ENCODE data around the gene CHD6.

- TF ChIP-seq CTCF (IDR thresholded peaks at IDR 0.05; ENCODE audit: low read depth, low read length, missing input control): no peak
- TF ChIP-seq REST (IDR thresholded peaks at IDR 0.05): no peak
- no peak for TF ChIP-seq YY1 (IDR thresholded peaks at IDR 0.05)
- no peak for TF ChIP-seq SP1 (IDR thresholded peaks at IDR 0.05)
- TF ChIP-seq GABPA (IDR thresholded peaks at IDR 0.05 in 1 of 2, conservative IDR thresholded peaks at IDR 0.05 in 1 of 2): no peak
- no peak for TF ChIP-seq JUND (IDR thresholded peaks at IDR 0.05)
- no peak for TF ChIP-seq TAF1 (conservative IDR thresholded peaks at IDR 0.05)
- TF ChIP-seq RAD21 (IDR thresholded peaks at IDR 0.05): no peak
- TF ChIP-seq EGR1 (IDR thresholded peaks at IDR 0.05; ENCODE audit: low read depth in 2 of 2): no peak
- no peak for TF ChIP-seq ATF3 (IDR thresholded peaks at IDR 0.05)
- TF ChIP-seq ZBTB33 (IDR thresholded peaks at IDR 0.05): no peak
- TF ChIP-seq MAX (IDR thresholded peaks at IDR 0.05): no peak
Measured at GRCh38 chr20:41601742-41602141, 16.4 kb downstream of the CHD6 start.

Data from liver (tissue), 3 donors.